Endothelial cell of umbilical vein (primary cell): ENCODE measurements around the gene ADA. TPM values are rescaled to one million over a fixed set of nuclear protein-coding genes. Genes with fewer than 3 reads are reported as not detected.
"Not testable (repeated sequence)": the region's sequence is repeated elsewhere in the genome, so short reads cannot be mapped to it uniquely, and the experiment has no call there.

Source experiments
- BruUV-seq: library from RNA; stranded (reverse); fragments of 400-500 nt; replicated peaks from 2 replicates; lab custom pipeline; 2021; lab: Mats Ljungman, UMichigan
- CTCF ChIA-PET: fragments of 300-600, 350-600 bp; sonication (Branson Sonifier 250); formaldehyde crosslinking; loops from one replicate; lab custom pipeline; 2021; ENCODE audit warnings: antibody characterized with exemption, inconsistent platforms; lab: Charles Lee
- POLR2A ChIA-PET: fragments of 300-600, 350-600 bp; sonication (Branson Sonifier 250); formaldehyde crosslinking; loops from one replicate; lab custom pipeline; 2021; ENCODE audit warnings: antibody characterized with exemption, inconsistent platforms; lab: Charles Lee
- DNase-seq: peaks from one replicate; pipeline ENCODE4 v3.0.0-alpha.2; 2011; ENCODE audit warnings: low read depth, low spot score
- FAIRE-seq: peaks from 2 replicates; lab custom pipeline; 2011; peaks lifted over from hg19 to GRCh38; lab: Jason Lieb, UNC
- H2AFZ ChIP-seq: 2 replicates; pipeline ENCODE4 v1.6.0; 2012; ENCODE audit warnings: low read depth, low read length, control low read depth, inconsistent platforms
- H3K27ac ChIP-seq: 2 replicates; pipeline ENCODE4 v1.5.1; 2011; ENCODE audit warnings: low read depth, mild to moderate bottlenecking, control low read depth, low read length, moderate library complexity; ENCODE audit not compliant: insufficient read depth
- H3K27me3 ChIP-seq, 2 experiments: 2 replicates each; pipeline versions ENCODE4 v1.6.0 to v1.6.1; 2011; ENCODE audit warnings: low read length in 2 of 2, mixed read lengths in 1 of 2; ENCODE audit not compliant: control insufficient read depth in 2 of 2, insufficient read depth in 2 of 2
- H3K36me3 ChIP-seq, 2 experiments: 2 replicates in 1 of 2; 3 replicates in 1 of 2; pipeline ENCODE4 v1.5.1; 2011; ENCODE audit warnings: low read length in 2 of 2, mild to moderate bottlenecking in 1 of 2, moderate library complexity in 1 of 2; ENCODE audit not compliant: control insufficient read depth in 2 of 2, insufficient read depth in 2 of 2; ENCODE audit errors: extremely low read depth in 1 of 2
- H3K4me1 ChIP-seq: 3 replicates; pipeline ENCODE4 v1.5.1; 2011; ENCODE audit warnings: mild to moderate bottlenecking, low read length; ENCODE audit not compliant: control insufficient read depth, insufficient read depth; ENCODE audit errors: extremely low read depth
- H3K4me2 ChIP-seq: 2 replicates; pipeline ENCODE4 v1.6.1; 2011; ENCODE audit warnings: low read length, control low read depth, mixed read lengths; ENCODE audit not compliant: insufficient read depth
- H3K4me3 ChIP-seq, 3 experiments: fragments of 200-600 bp in 1 of 3; sonication (generic), shearing (Covaris generic) in 1 of 3; replicated peaks in 1 of 3; 2 replicates each; pipeline ENCODE4 v1.5.1; 2011 to 2016; ENCODE audit warnings: control low read depth in 3 of 3, low read length in 3 of 3, mild to moderate bottlenecking in 2 of 3, inconsistent platforms in 1 of 3, low read depth in 1 of 3, moderate library complexity in 1 of 3; ENCODE audit not compliant: insufficient read depth in 1 of 3
- H3K79me2 ChIP-seq: 2 replicates; pipeline ENCODE4 v1.6.0; 2012; ENCODE audit warnings: low read length, inconsistent platforms; ENCODE audit not compliant: control insufficient read depth, insufficient read depth
- H3K9ac ChIP-seq: replicated peaks from 2 replicates; pipeline ENCODE3; 2011; ENCODE audit warnings: low read length, control low read depth; ENCODE audit not compliant: insufficient read depth; ENCODE audit errors: extremely low read depth
- H3K9me1 ChIP-seq: replicated peaks from 3 replicates; pipeline ENCODE4 v1.6.0; 2011; ENCODE audit warnings: mild to moderate bottlenecking, low read length; ENCODE audit not compliant: control insufficient read depth, insufficient read depth; ENCODE audit errors: extremely low read depth
- H3K9me3 ChIP-seq: replicated peaks from 2 replicates; pipeline ENCODE4 v1.5.1; 2012; ENCODE audit warnings: low read length, inconsistent platforms; ENCODE audit not compliant: control insufficient read depth, insufficient read depth
- H4K20me1 ChIP-seq: replicated peaks from 2 replicates; pipeline ENCODE3; 2011; ENCODE audit warnings: mild to moderate bottlenecking, low read length; ENCODE audit not compliant: control insufficient read depth, insufficient read depth; ENCODE audit errors: extremely low read depth
- EZH2 ChIP-seq: IDR thresholded peaks from 2 replicates; pipeline ENCODE4 v1.6.1; 2012; ENCODE audit warnings: borderline replicate concordance, low read depth, mild to moderate bottlenecking, moderate library complexity, low read length, inconsistent platforms; ENCODE audit not compliant: severe bottlenecking
- FOS ChIP-seq: IDR thresholded peaks from 2 replicates; pipeline ENCODE4 v1.6.1; 2011; ENCODE audit warnings: mild to moderate bottlenecking, low read length, moderate library complexity, borderline replicate concordance; ENCODE audit not compliant: insufficient read depth
- GATA2 ChIP-seq: IDR thresholded peaks from 2 replicates; pipeline ENCODE4 v1.7.0; 2011; ENCODE audit warnings: low read depth, mild to moderate bottlenecking, moderate library complexity, mixed read lengths, low read length; ENCODE audit not compliant: insufficient read length, insufficient read depth
- JUN ChIP-seq: IDR thresholded peaks from 2 replicates; pipeline ENCODE4 v1.6.1; 2011; ENCODE audit warnings: borderline replicate concordance, low read depth; ENCODE audit not compliant: insufficient read length, insufficient read depth
- MYC ChIP-seq: IDR thresholded peaks from one replicate; pipeline ENCODE4 v1.6.1; 2011; ENCODE audit warnings: mild to moderate bottlenecking, low read depth, low read length
- POLR2A ChIP-seq: IDR thresholded peaks from 2 replicates; pipeline ENCODE4 v1.6.1; 2012; ENCODE audit warnings: low read depth, mild to moderate bottlenecking, control low read depth, low read length
- POLR2AphosphoS5 ChIP-seq: IDR thresholded peaks from 2 replicates; pipeline ENCODE4 v1.6.1; 2012; ENCODE audit warnings: low read depth, mild to moderate bottlenecking, control low read depth, low read length, moderate library complexity; ENCODE audit not compliant: insufficient read depth
- dilution Hi-C: fragments of 300-500 bp; cut with MboI; formaldehyde crosslinking; loops from one replicate; pipeline ENCODE4 v1.15.0; 2019; ENCODE audit warnings: low sequenced_read_pairs; ENCODE audit not compliant: extremely low pct_ligation_motif_present
- intact Hi-C: fragments of 100-400 bp; cut with micrococcal nuclease; formaldehyde crosslinking; loops from one replicate; pipeline ENCODE4 v1.10.0; 2022
- polyA plus RNA-seq, 4 experiments: library from polyadenylated mRNA; depleted of rRNA in 3 of 4; stranded (reverse) in 3 of 4; unstranded in 1 of 4; fragments of >200 nt; gene quantifications; 2 replicates each; pipeline versions ENCODE4 v1.2.1 to v1.2.3, GENCODE V29; 2011 to 2012; ENCODE audit warnings: missing spikeins in 1 of 4
- total RNA-seq: library from RNA; stranded (reverse); gene quantifications from 2 replicates; pipeline ENCODE4 v1.2.3, GENCODE V29; 2021
- TF ChIP-seq, protein P1 (sequence below): IDR thresholded peaks from 2 replicates; pipeline ENCODE4 v1.6.1; 2011; ENCODE audit not compliant: insufficient read depth, insufficient read length
- TF ChIP-seq, protein P2 (sequence below), 2 donors: IDR thresholded peaks; 1 replicate in 1 of 2; 2 replicates in 1 of 2; pipeline ENCODE4 v1.5.1; 2011; ENCODE audit warnings: low read length in 2 of 2, mild to moderate bottlenecking in 2 of 2, moderate library complexity in 2 of 2, control low read depth in 1 of 2, inconsistent platforms in 1 of 2, low read depth in 1 of 2; ENCODE audit not compliant: insufficient read depth in 1 of 2; ENCODE audit errors: extremely low read depth in 1 of 2

The ADA gene
- total and polyA plus RNA-seq, 2 donors (not counting 3 experiments of a cell fraction or from before 2014, with no cell fraction given), result 26.3 to 33.1 TPM

DNA sequence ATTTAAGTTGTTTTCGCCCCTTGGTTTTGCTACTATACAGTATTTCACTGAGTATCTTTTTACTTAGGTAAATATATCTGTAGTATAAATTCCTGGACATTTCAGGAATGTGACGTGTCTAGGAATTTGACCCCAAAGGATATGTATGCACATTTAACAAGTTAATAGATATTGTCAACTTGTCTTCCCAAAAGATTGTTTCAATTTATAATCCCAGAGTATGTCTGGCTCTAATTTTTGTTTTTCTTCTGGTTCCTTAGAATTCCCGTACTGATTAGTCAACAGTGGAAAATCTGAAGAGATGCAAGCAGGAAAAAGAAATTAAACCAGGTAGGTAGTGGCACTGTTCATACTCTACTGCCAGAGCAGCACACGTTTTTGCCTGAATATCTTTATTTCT is 62.0 kb downstream of the ADA start:
- H3K9ac ChIP-seq, result peak overlapping the region; percentile 20
- H3K9me1 ChIP-seq, result no peaks in the 10 kb centered on the region
- ChIA-PET CTCF (interaction anchor here (2.4 kb wide), 1 partner anchor 14 kb away, joined by 9 read pairs; no protein-coding TSS in a partner anchor), POLR2A (no interaction called here)
- no peaks in the 10 kb centered on the region for H4K20me1 ChIP-seq
- H3K4me1 ChIP-seq, result peaks cover 61% of the 10 kb centered on the region
- DNase-seq, result peak; percentile 57
- dilution Hi-C loops (no loop called here), intact Hi-C loops (loop anchor here (1.0 kb wide), 1 partner anchor 9 kb away; no protein-coding TSS in a partner anchor)
- H3K79me2 ChIP-seq, result peaks cover 82% of the 10 kb centered on the region
- H3K4me2 ChIP-seq, result peak overlapping the region; percentile 31
- H3K27me3 ChIP-seq, result no peaks in the 10 kb centered on the region
- H3K4me3 ChIP-seq, result no peak overlapping the region
- peaks cover 15 to 16% of the 10 kb centered on the region in 2 experiments for H3K36me3 ChIP-seq
- no TSS peak for BruUV-seq
- FAIRE-seq, result peak; percentile 33
- H3K9me3 ChIP-seq, result no peaks in the 10 kb centered on the region
- H2AFZ ChIP-seq, result no peak overlapping the region
- no peak for TF ChIP-seq JUN
- TF ChIP-seq, protein P1, sequence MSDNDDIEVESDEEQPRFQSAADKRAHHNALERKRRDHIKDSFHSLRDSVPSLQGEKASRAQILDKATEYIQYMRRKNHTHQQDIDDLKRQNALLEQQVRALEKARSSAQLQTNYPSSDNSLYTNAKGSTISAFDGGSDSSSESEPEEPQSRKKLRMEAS, result no peak
- TF ChIP-seq POLR2A, result no peak
- TF ChIP-seq, protein P2, sequence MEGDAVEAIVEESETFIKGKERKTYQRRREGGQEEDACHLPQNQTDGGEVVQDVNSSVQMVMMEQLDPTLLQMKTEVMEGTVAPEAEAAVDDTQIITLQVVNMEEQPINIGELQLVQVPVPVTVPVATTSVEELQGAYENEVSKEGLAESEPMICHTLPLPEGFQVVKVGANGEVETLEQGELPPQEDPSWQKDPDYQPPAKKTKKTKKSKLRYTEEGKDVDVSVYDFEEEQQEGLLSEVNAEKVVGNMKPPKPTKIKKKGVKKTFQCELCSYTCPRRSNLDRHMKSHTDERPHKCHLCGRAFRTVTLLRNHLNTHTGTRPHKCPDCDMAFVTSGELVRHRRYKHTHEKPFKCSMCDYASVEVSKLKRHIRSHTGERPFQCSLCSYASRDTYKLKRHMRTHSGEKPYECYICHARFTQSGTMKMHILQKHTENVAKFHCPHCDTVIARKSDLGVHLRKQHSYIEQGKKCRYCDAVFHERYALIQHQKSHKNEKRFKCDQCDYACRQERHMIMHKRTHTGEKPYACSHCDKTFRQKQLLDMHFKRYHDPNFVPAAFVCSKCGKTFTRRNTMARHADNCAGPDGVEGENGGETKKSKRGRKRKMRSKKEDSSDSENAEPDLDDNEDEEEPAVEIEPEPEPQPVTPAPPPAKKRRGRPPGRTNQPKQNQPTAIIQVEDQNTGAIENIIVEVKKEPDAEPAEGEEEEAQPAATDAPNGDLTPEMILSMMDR (IDR thresholded peaks at IDR 0.05; ENCODE audit: extremely low read depth in 1 of 2, insufficient read depth in 1 of 2, low read depth in 1 of 2, low read length in 2 of 2), result no peak
- no peak for TF ChIP-seq POLR2AphosphoS5
- no peak for TF ChIP-seq EZH2
- no peak for TF ChIP-seq GATA2
- TF ChIP-seq FOS, result no peak
- TF ChIP-seq MYC, result no peak
- H3K27ac ChIP-seq, result peak overlapping the region; percentile 35

DNA sequence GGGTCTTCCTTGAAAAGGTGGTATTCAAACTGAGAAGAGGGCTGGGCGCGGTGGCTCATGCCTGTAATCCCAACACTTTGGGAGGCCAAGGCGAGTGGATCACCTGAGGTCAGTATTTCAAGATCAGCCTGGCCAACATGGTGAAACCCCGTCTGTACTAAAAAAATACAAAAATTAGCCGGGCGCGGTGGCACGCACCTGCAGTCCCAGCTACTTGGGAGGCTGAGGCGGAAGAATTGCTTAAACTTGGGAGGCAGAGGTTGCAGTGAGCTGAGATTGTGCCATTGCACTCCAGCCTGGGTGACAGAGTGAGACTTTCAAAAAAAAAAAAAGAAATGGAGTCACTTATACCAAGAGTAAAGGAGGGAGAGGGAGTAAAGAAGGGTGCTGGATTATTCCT is 63.2 kb downstream of the ADA start:
- H3K9me3 ChIP-seq, H2AFZ ChIP-seq, H3K27me3 ChIP-seq, BruUV-seq, FAIRE-seq, DNase-seq, H3K27ac ChIP-seq, H4K20me1 ChIP-seq, H3K4me2 ChIP-seq, H3K9ac ChIP-seq, H3K9me1 ChIP-seq, intact Hi-C loops, H3K4me3 ChIP-seq, POLR2A ChIA-PET, dilution Hi-C loops: not testable (repeated sequence)
- H3K36me3 ChIP-seq, result peaks cover 13 to 16% of the 10 kb centered on the region in 2 experiments
- CTCF ChIA-PET, result interaction anchor here (1.0 to 4.4 kb wide), 3 partner anchors 10 to 15 kb away, joined by 3 to 17 read pairs (median 13); no protein-coding TSS in a partner anchor
- peaks cover 82% of the 10 kb centered on the region for H3K79me2 ChIP-seq
- peaks cover 61% of the 10 kb centered on the region for H3K4me1 ChIP-seq
